GM12874 (cell line): ENCODE data around the gene NUDT3.

Experiments
- CTCF ChIP-seq: IDR thresholded peaks from 2 replicates; pipeline ENCODE4 v1.5.1; 2011; ENCODE audit warnings: low read depth, mild to moderate bottlenecking, control low read depth, low read length, moderate library complexity; ENCODE audit not compliant: insufficient read depth

Gene NUDT3

GRCh38 chr6:34285448-34286164 is 106.9 kb downstream of the NUDT3 start:
- no peak for TF ChIP-seq CTCF

DNA sequence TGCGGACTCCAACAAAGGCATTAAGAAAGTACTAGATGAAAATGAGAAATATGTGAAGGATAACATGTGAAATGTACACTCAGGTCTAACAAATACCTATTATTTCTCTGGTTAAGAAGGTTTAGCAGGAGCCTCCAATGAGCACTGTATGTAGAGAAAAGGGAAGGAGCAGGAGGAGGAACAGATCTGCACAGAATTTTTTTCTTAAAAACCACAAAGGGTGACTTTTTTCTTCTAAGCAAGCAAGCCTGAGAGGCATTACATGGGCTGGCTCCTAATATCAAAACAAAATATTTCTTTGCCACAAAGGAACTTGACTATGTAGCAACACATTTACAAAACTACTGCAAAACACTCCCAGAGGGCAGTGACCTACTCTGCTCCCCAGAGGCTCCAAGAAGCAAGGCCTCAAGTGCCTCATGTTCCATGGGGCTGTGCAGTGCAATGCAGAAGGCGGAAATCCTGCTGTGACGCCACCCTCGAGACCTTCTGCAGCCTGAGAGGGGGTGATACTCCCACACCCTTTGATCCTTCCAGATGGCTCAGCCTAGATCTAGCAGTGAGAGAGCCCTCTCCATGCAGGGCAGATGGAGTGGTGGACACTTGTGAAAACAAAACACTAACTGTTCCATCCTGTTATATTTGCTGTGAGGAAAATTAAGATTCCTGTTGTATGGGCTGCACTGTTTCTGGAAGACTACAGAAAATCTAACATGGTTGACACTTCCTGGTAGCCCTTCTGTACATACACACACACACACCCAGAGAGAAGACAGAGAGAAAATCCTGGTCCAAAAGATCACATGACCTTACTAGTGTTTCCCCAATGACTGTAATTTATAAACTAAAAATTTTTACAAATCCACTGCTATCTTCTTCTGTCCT is 107.7 kb downstream of the NUDT3 start:
- no peak for TF ChIP-seq CTCF

GRCh38 chr6:34281702-34282334 is 110.7 kb downstream of the NUDT3 start:
- TF ChIP-seq CTCF, result no peak

DNA sequence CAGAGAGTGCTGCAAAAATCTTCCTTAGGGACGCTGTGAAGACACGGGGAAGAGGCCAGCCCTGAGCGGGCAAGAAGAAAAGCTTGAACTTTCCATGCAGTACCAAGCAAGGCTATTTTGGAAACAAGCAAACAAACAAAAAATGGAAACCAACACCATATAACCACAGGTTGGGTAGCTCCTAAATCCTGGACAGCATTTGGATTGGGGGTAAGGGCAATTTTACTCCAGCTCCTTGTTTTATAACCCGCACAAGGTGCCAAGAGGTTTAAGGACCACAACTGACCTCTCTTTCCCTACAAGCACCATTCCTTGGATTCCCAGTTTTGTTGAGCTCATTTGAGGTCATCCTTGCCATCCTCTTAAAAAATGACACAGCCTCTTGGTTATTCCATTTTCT is 112.3 kb downstream of the NUDT3 start:
- TF ChIP-seq CTCF, result no peak

- TF ChIP-seq CTCF, result no peak
These were observed 113.6 kb downstream of the NUDT3 start for GRCh38 chr6:34278833-34279232.

DNA sequence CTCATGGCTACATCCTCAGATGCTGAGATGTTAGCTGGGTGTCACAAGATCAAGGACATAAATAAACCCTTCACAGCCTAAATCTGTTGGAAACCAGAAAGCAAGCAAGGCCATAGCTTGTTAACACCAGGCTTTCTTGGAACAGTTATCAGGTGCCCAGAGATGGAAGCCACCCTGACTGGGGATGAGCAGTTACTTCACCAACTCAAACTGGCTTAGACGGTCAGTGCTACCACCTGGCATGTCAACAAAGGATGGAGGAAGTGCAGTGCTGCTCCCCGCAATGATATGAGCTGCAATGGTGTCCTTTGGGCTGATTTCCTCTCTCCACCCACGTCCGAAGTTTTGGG is 114.7 kb downstream of the NUDT3 start:
- no peak for TF ChIP-seq CTCF

DNA sequence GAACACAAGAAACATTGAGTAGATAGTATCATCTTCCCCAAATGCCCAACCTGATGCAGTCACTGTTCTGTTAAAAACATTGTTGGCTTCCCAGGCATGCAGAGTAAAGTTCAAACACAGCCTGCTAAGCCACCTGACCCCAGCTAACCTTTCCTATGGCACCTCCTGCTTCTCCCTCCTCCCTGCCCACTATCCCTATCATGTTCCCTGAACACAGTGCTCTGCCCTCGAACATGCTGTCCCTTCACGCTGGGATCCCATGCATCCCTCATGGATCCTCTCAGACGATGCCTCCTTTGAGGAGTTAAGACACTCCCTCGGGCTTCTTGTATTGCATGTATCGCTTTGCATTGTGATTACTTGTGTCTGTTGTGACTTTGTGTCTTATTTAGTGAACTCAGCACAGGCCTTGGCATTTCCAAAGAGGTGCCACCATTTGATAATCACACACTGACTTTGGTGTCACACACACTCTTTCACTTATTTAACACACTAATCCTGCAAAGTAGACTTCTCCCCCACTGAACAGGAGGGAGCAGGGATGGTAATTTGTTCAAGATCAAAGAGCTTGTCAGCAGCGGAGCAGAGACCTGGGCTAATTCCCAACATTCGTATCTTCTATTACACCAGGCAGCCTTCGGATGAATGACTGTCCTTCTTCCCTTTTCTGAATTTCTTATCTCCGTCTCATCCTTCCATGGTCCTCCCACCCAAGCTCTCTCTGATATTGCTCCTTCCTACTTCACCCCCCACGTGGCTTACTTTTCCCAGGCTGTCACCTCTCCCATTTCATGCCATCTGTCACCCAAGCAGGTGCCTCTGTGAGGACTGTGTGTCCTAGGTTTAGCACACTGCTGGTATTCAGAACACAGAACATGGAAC is 115.3 kb downstream of the NUDT3 start:
- TF ChIP-seq CTCF, result no peak
